ENCODE results near the gene LRMDA.

GRCh38 chr10:75585294-75585693 is 153.9 kb downstream of the LRMDA start:
- TF ChIP-seq CTCF (IDR thresholded peaks at IDR 0.05) (no peak), POLR2A (IDR thresholded peaks at IDR 0.05) (no peak)
